Measurements from ENCODE around the gene POTEG.
"Not testable (repeated sequence)": the region's sequence is repeated elsewhere in the genome, so short reads cannot be mapped to it uniquely, and the experiment has no call there.

The POTEG gene

DNA sequence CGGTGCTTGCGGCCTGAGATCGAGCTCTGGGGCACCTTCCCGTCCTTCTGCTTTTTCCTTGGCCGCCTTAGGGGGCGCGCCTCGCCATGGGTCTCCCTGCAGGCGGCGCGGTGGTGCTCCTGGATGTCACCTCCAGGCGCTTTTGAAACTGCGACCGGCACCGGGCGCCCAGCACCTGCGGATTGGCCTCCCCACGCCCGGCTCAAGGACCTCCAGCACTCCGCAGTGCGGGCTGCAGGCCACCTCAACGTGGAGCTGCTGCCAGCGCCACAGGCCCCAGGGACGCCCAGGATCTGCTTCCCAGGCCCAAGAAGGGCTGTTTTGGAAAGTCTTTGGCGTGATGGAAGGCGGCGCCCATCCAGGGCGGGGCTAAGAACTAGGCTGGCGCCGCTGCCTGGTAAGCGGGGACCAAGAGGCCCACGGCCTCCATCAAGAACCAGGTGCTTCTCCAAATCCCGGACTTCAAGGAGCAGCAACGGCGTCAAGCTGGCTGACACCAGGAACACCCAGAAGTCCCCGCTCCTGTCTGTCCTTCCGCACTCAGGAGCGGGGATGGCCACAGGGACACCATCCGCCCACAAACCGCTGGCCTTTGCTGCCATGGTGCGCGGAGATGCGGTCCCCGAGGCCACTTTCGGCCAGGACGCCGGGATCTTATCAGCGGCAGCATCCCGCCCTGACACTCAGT lies 61.2 kb downstream of the POTEG start:
- not testable (repeated sequence) for DNase-seq

DNA sequence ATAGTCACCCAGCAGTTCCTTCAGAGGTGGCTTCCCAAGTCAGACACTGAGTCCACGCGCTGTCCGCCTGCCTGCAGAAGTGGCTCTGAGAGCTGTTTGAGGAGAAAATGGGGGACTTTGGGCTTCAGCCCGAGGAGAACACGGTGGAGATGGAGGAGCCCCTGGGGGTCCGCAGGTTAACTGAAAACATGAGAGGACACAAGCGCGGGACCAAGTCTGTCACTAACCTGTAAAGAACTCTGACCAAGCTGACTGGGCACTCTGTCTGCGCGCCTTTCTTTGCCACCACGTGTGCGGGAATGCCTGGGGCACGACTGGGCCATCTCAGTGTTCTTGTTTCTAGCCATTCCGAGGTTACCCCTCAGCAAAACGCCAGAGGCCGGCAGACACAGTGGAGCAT lies 62.4 kb downstream of the POTEG start:
- not testable (repeated sequence) for DNase-seq

DNA sequence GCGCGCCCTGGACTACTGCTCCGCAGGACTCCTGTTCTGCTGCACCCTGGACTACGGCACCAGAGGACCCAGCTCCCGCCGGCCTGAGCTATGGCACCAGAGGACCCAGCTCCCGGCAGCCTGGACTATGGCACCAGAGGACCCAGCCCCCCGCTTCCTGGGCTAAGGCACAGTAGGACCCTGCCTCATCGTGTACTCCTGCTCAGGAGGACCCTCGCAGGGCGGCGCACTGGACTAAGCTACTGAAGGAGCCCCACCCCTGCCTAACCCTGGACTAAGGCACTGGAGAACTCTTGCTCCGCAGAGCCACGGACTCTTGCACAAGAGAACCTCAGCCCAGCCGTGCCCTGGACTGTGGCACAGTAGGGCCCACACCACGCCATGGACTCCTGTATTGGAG lies 71.3 kb downstream of the POTEG start:
- not testable (repeated sequence) for DNase-seq

DNA sequence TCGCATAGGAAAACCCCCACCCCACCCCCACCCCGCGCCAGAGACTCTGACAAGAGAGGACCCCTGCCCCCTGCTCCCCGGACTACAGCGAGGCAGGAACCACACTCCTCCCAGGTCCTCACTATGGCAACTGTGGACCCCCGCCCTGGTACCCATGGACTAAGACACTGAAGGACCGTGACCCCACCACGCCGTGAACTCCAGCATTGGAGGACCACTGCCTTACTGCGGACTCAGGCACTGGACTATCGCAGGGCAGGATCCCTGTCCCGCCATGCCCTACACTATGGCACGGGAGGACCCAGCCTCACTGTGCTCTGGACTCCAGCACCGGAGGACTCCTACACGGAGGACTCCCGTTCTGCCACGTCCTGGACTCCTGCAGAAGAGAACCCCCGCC lies 71.8 kb downstream of the POTEG start:
- not testable (repeated sequence) for DNase-seq

DNA sequence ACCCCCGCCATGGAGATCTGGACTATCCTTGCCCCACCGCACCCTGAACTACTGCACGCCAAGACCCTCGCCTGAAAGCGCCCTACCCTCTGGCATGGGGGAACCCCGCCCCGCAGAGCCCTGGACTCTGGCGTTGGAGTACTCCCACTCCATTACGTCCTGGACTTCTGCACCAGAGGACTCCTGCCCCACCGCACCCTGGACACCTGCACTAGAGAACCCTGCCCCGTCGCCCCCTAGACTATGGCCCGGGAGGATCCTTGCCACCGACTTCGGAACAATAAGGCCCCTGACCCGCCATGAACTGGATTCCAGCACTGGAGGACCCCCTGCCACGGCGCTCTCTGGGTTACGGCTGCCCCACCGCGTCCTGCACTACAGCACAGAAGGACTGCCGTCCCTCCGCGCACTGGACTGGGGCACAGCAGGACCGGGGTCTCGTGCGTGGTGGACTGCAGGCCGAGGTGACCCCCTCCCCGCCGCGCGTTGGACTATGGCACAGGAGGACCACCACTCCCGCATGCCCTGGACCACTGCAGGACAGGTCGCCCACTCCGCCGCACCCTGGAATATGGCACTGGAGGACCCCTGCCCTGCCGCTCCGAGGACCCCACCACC lies 72.4 kb downstream of the POTEG start:
- DNase-seq: not testable (repeated sequence)

DNA sequence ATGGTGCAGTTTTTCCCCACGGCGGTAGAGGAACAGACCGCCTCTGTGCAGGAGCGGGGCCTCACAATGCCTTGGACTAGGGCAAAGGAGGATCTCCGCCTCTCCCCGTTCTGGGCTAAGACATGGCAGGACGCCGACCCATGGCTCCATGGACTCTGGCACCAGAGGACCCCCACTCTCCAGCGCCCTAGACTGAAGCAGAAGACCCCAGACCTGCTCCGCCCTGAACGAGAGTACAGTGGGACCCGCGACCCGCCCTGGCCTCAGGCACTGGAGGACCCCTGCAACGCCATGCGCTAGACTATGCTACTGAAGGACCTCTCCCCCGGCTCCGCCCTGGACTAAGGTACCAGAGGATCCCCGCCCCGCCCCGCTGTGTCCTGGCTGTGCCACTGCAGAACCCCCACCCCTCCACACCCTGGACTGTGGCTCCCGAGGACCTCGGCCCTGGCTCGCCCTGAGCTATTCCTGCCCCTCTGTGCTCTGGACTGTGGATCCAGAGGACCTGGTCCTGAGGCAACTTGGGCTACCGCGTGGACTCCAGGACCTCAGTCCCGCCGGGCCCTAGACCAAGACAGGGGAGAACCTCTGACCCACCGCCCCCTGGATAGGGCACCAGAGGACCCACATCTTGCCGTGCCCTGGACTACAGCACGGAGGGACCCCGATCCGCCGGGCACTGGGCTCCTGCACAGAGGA lies 73.1 kb downstream of the POTEG start:
- DNase-seq: not testable (repeated sequence)

Data from NCI-H1048 (cell line).